SHP77 (cell line): ENCODE results near the gene OR5H2.
"Not testable (repeated sequence)": the region's sequence is repeated elsewhere in the genome, so short reads cannot be mapped to it uniquely, and the experiment has no call there.

ENCODE experiments used
- DNase-seq, 2 experiments: peaks; one replicate each; lab custom pipeline; 2025; lab: John Stamatoyannopoulos, UW

Gene OR5H2

GRCh38 chr3:98282205-98282604 is at the start of gene OR5H2:
TSS of gene OR5H2 (plus strand) at chr3:98282505. CDS start at chr3:98282903, 398 bp downstream.
- no peak for DNase-seq

- DNase-seq = no peak
Observed at GRCh38 chr3:98233468-98233867, 48.8 kb upstream of the OR5H2 start.

- no peak for DNase-seq
Observed at GRCh38 chr3:98240131-98240530, 42.2 kb upstream of the OR5H2 start.

DNA sequence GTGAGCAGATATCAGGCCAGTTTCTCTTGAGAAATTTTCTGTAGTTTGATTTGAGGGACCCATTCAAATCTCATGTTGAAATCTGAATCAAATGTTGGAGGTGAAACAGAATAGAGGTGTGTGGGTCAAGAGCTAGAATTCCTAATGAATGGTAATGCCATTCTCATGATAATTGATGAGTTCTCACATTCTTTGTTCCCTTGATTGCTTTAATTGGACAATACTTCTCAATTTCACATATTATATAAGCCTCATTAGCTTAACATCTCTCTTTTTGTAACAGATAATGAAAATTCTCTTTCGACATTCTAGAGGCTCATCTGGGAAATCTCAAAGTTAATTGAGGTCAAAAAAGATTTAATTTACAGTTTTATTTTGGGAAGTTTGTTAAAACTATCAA is 40.1 kb upstream of the OR5H2 start:
- DNase-seq = no peak

DNA sequence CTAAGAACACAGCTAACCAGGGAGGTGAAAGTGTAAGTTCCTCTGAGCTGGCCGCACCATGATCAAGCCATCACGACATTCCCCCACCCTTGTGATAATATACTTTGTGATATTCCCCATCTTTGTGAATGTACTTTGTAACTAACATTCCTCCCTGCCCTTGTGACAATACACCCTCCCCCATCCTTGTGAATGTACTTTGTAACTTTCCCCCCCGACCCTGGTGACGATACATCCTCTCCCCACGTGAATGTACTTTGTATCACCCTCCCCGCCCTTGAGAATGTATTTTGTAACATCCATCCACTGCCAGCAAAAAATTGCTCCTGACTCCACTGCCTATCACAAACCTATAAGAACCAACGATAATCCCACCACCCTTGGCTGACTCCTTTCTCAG is 38.5 kb upstream of the OR5H2 start:
- no peak for DNase-seq

DNA sequence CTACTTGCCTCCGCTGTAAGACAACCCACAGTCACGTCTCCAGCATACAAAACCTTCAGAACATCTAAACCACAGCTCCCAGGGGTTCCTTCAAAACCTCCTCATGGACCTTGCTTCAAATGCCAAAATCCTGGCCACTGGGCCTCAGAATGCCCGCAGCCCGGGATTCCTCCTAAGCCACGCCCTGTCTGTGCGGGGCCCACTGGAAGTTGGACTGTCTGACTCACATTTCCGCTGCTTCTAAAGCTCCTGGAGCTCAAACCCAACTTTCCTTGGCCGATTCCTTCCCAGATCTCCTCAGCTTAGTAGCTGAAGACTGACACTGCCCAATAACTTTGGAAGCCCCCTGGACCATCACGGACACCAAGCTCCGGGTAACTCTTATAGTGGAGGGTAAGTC is 36.2 kb upstream of the OR5H2 start:
- no peak for DNase-seq

GRCh38 chr3:98256026-98256425 is 26.3 kb upstream of the OR5H2 start:
- DNase-seq = not testable (repeated sequence)

DNA sequence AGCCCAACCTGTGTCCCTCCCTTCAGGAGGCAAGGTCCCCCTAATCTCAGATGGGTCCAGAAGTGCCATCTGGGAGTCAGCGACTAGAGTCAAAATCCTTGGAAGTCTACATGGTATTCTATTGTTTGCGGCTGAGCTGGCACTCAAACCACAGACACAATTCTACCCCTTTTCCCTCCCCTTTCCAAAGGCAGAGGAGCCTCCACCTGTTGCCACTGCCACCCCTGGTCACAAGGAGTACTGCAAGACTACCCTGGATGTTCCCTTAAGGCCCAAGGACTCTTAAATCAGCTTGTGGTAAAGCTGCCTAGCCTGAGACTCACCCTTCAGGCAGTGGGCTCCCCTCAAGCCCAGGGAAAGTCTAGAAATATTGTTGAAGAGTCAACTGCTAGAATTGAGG is 22.6 kb upstream of the OR5H2 start:
- DNase-seq = peak; percentile 8 to 11

DNA sequence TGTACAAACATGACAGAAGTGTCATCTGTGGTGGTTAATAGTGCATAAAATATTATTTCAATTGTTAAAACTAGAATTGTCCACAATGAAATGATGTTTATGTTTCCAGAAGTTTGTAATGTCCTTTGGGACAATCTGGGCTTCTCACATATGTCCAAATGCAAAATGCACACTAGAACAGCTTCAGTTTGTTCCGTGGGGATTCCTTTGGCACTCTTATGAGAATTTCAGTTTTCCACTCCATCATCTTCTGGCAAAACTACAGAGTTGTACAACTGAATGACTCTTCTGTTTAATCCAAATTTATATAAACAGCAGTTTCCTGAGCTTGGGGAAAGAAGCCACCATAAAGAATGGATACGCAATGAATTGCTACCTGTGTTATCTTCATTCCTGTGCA is 20.3 kb upstream of the OR5H2 start:
- DNase-seq = no peak

- DNase-seq = no peak
Observed at GRCh38 chr3:98263944-98264343, 18.4 kb upstream of the OR5H2 start, which contains the start of gene OR5H6. TSS of gene OR5H6 (plus strand) at chr3:98264244. CDS start at chr3:98264333, 89 bp downstream.

DNA sequence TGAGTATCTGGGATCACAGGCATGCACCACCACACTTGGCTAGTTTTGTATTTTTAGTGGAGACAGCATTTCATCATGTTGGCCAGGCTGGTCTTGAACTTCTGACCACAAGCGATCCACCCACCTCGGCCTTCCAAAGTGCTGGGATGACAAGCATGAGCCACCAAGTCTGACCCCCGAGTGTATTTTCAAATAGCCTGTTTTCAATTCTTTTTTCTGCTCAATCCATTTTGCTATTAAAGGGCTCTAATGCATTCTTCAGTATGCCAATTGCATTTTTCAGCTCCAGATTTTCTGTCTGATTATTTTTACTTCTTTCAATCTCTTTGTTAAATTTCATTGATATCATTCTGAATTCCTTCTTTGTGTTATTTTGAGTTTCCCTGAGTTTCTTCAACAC is 12.5 kb upstream of the OR5H2 start:
- no peak for DNase-seq

DNA sequence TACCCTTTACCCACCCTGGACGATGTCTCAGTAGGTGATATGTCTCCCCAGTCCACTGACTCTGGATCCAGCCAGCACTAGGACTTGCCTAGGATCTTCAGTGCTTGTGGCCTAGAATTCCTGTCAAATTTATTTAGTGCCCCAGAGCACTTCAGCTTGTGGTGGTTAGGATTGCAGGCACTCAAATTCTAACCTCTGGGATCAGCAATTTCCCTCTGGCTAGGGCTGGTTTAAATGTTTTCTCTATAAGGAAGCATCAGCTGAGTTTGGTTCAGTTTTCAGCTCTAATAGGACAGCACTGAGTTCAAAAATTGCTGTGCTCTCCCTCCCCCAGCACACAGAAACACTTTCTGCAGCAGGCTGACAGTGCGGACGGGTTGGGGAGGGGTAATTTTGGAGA is 10.2 kb upstream of the OR5H2 start:
- DNase-seq = no peak

DNA sequence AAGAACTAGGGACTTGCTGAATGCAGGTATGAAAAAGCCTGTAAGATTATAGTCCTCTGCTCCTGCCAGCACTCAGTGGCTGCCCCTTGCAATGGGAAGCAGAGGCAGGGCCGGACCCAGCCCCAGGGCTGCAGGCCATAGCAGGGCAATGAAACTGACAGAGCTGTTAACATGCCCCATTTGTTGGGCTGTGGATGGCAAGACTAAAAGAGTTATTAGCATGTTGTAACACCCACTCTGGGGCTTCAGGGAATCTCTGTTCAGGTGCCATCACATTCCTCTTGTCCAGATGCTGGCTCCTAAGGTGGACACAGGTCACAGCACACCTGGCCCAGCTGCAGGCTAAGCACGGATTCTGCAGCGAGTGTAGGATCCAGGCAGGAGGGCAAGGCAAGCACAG is 7.4 kb upstream of the OR5H2 start:
- DNase-seq = no peak

GRCh38 chr3:98290916-98291315 is 8.6 kb downstream of the OR5H2 start:
- no peak for DNase-seq

GRCh38 chr3:98291332-98291957 is 9.1 kb downstream of the OR5H2 start:
- no peak for DNase-seq

- no peak for DNase-seq
Observed at GRCh38 chr3:98322101-98322500, 39.8 kb downstream of the OR5H2 start.

DNA sequence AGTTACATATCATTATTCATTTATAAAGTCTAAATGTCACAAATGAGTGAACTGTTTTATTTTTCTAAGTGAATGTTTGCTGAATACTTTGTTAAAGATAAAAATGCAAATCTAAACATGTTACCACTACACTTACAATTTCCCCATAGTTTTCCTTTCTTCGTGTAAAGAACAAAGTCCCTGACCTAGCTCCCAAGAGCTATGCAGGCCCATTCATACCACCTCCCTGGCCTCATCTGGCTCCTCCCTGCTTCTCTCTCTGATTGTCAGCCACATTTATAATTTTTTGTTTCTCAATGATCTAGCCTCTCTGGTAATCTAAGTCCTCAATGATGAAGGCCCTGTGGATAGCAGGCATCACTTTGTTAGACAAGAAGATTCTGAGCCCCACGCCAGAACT is 40.4 kb downstream of the OR5H2 start:
- DNase-seq = no peak

DNA sequence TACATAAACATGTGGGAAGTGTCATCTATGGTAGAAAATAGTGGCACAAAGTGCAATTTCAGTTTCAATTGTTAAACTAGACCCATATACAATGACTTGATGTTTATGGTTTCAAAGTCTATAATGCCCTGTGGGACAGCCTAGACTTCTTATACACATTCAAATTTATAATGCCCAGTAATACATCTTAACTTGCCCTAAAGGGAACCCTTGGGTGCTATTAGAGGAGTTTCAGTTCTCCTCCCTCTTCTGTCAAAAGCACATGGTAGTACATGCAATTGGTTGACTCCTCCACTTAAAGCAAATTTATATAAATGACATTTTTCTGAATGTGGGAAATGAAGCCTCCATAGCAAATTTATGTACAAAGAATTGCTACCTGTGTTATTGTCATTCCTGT is 41.1 kb downstream of the OR5H2 start:
- DNase-seq = no peak

DNA sequence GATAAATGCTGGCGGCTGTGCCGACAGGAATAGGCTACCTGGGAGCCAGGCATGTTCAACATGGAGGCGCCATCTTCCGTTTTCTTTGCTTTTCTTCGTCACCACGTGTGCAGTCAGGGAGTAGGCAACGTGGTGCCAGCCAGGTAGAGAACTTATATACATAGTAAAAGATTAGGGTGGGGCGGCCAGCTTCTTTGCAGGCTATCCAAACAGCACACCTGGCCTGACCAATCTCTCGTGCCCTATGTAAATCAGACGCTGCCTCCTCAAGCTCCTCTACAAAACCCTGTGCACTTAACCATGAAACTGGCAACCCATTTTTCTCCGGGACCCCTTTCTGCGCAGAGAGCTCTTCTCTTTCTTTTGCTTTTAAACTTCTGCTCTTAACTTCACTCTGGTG is 42.8 kb downstream of the OR5H2 start:
- DNase-seq = no peak

DNA sequence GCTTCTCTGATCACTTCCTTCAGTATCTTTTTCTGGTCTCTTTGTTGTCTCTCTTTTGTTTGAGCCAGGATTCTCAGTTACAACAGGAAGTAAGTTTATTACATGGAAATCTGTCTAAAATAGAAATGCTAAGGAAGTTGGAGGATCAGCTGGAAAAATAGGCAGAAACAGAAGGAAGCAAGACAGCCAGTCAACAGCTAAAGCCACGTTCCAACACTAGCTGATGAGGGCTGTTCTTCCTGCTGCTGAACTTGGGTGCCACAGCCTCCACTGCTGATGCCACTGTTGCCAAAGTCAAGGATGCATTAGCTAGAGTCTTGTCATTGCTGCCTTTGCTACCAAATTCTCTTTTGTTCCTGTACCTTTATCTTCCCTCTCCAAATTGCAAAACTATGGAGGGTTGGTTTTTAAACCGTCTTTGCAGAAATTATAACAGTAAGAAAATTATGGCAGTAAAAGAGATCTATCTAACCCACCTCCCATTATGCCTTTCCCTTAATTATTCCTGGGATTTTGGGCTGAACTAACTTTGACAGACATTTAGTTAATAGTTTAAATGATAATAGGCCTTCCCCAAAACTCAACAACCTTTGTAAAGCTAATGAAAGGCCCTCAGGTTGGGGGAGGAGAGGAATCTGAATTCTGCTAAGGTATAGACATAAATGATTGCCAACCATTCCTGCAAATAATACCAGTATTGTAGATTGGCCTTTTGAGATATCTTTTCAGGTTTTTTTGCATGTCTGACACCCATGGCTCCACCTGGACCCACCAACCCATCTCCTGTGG is 44.0 kb downstream of the OR5H2 start:
- DNase-seq = no peak

DNA sequence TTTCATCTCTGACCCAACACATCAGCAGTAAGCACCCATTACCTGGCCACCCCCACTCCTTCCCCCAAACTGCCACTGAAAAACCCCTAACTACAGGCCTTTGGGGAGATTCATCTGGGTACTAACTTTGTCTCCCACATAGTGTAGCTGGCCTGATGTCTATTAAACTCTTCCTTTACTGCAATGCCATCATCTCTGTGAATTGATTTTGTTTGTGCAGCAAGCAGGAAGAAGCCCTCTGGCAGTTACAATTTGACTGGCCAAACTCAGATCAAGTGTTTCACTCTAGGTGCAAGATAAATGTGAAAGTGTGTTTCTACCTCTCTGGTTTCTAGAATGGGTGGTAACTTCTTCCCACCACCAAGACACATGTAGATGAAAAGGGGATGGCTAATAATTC is 44.6 kb downstream of the OR5H2 start:
- no peak for DNase-seq

DNA sequence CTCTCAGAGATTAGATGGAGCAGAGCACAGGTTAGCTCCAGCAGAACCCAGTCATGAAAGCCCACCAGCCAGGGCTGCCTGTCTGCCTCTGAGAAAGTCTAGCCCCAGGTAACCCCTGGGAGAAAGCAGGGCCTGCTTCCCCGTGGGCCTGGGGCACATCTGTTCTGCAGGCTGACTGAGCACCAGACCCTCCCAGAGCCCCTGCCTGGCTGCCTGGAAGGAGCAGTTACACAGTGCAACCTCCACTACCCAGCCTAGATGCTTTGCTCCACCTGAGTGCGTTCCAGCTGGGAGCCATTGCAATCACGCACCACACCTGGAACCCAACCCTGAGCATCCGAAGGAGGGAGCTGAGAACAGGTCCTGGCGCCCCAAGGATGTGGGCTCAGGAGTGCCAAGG is 46.6 kb downstream of the OR5H2 start:
- DNase-seq = no peak

DNA sequence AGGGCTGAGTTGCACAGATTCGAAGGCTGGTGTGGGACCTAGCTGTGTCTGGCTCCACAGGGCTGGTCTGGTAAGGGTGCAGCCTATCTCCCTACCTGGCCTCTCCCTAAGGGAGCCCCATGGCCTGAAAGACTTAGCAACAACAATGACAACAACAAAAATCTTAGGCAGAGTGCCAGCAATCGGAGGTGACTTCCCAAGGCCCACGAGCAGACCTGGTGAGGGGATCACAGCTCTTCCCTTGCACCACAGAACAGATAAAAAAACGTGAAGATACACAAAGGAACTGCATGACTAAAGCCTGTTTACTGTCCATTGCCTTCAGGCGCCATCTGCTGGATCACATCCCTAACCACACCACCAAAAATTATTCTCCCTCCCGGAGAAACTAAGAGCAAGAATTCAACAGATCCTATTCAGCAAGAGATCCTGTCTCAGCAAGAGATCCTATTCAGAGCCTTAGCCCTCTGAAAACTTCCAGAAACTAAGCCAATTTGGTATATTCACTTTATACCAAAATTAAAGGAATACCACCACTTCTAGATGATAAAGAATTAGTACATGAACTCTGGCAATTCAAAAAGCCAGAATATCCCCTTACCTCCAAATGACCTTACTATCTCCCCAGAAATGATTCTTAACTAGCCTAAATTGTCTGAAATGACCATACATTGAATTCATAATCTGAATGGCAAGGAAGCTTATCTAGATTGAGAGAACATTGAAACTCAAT is 47.3 kb downstream of the OR5H2 start:
- peak; percentile 65 to 78 for DNase-seq
